T-helper 22 cell (primary cell): ENCODE measurements around the gene RELN.

Experiments
- DNase-seq: peaks from one replicate; pipeline ENCODE4 v3.0.0-alpha.2; 2020; ENCODE audit warnings: low read depth

The RELN gene

GRCh38 chr7:103636153-103636552 lies 353.3 kb downstream of the RELN start:
- no peak for DNase-seq

GRCh38 chr7:103632972-103633371 lies 356.5 kb downstream of the RELN start:
- DNase-seq: no peak

GRCh38 chr7:103632005-103632639 lies 357.3 kb downstream of the RELN start:
- DNase-seq: no peak

GRCh38 chr7:103630318-103630717 lies 359.1 kb downstream of the RELN start:
- no peak for DNase-seq

- DNase-seq: no peak
Observed at GRCh38 chr7:103628742-103629141, 360.7 kb downstream of the RELN start.

GRCh38 chr7:103626776-103627175 lies 362.7 kb downstream of the RELN start:
- DNase-seq: no peak

GRCh38 chr7:103622274-103622673 lies 367.2 kb downstream of the RELN start:
- DNase-seq: no peak

- DNase-seq: no peak
Observed at GRCh38 chr7:103613655-103614642, 375.5 kb downstream of the RELN start.

- DNase-seq: no peak
Observed at GRCh38 chr7:103609778-103610177, 379.7 kb downstream of the RELN start.

- no peak for DNase-seq
Observed at GRCh38 chr7:103605640-103606039, 383.8 kb downstream of the RELN start.

- no peak for DNase-seq
Observed at GRCh38 chr7:103598326-103598905, 391.0 kb downstream of the RELN start.

- no peak for DNase-seq
Observed at GRCh38 chr7:103597606-103598005, 391.9 kb downstream of the RELN start.

GRCh38 chr7:103594186-103594585 lies 395.3 kb downstream of the RELN start:
- no peak for DNase-seq

GRCh38 chr7:103593691-103594090 lies 395.8 kb downstream of the RELN start:
- DNase-seq: no peak

GRCh38 chr7:103592844-103593243 lies 396.6 kb downstream of the RELN start:
- DNase-seq: no peak

- DNase-seq: no peak
Observed at GRCh38 chr7:103592187-103592586, 397.3 kb downstream of the RELN start.

GRCh38 chr7:103580031-103580430 lies 409.4 kb downstream of the RELN start:
- no peak for DNase-seq

GRCh38 chr7:103577059-103577458 lies 412.4 kb downstream of the RELN start:
- DNase-seq: no peak

- no peak for DNase-seq
Observed at GRCh38 chr7:103576641-103577040, 412.8 kb downstream of the RELN start.

- no peak for DNase-seq
Observed at GRCh38 chr7:103574576-103574975, 414.9 kb downstream of the RELN start.

- DNase-seq: no peak
Observed at GRCh38 chr7:103573479-103574058, 415.9 kb downstream of the RELN start.

GRCh38 chr7:103571586-103571985 lies 417.9 kb downstream of the RELN start:
- no peak for DNase-seq
